OCI-LY3 (cell line): ENCODE measurements around the gene CLDN15.

Experiments
- H2AFZ ChIP-seq: fragments of 200-600, 300-600 bp; shearing (Covaris generic); 2 replicates; pipeline ENCODE4 v1.6.0; 2014; ENCODE audit warnings: antibody characterized with exemption, low read depth, low read length
- H3K27ac ChIP-seq: fragments of 200-600, 300-600 bp; sonication (generic); 2 replicates; pipeline ENCODE4 v1.5.1; 2014; ENCODE audit warnings: mild to moderate bottlenecking, low read length, moderate library complexity, mixed read lengths
- H3K27me3 ChIP-seq: fragments of 200-600, 300-600 bp; sonication (generic); 2 replicates; pipeline ENCODE4 v1.6.1; 2014; ENCODE audit warnings: low read depth, low read length, mixed read lengths
- H3K36me3 ChIP-seq: fragments of 200-600, 300-600 bp; sonication (generic); replicated peaks from 2 replicates; pipeline ENCODE3; 2014; ENCODE audit warnings: low read depth, low read length, mixed read lengths
- H3K4me1 ChIP-seq: fragments of 300-600, 200-600 bp; sonication (generic); 2 replicates; pipeline ENCODE4 v1.6.1; 2014; ENCODE audit warnings: low read length, mixed read lengths
- H3K4me2 ChIP-seq: fragments of 200-600, 300-600 bp; sonication (generic); 2 replicates; pipeline ENCODE4 v1.6.1; 2014; ENCODE audit warnings: low read length, mixed read lengths
- H3K4me3 ChIP-seq: fragments of 300-600, 200-600 bp; sonication (generic); 2 replicates; pipeline ENCODE4 v1.5.1; 2014; ENCODE audit warnings: antibody characterized with exemption, mild to moderate bottlenecking, low read length, moderate library complexity
- H3K79me2 ChIP-seq: fragments of 300-600, 200-600 bp; shearing (Covaris generic); 2 replicates; pipeline ENCODE4 v1.6.1; 2014; ENCODE audit warnings: mild to moderate bottlenecking, low read length, mixed read lengths
- H3K9ac ChIP-seq: fragments of 300-600, 200-600 bp; shearing (Covaris generic); 2 replicates; pipeline ENCODE4 v1.6.0; 2014; ENCODE audit warnings: mild to moderate bottlenecking, low read length, moderate library complexity
- H3K9me3 ChIP-seq: fragments of 200-600, 300-600 bp; shearing (Covaris generic); 2 replicates; pipeline ENCODE4 v1.6.1; 2014; ENCODE audit warnings: low read length, mixed read lengths; ENCODE audit not compliant: insufficient read depth
- H4K20me1 ChIP-seq: fragments of 200-600, 300-600 bp; sonication (generic); 2 replicates; pipeline ENCODE4 v1.6.1; 2016; ENCODE audit warnings: low read length, mixed read lengths; ENCODE audit not compliant: insufficient read depth
- EZH2phosphoT487 ChIP-seq: fragments of 200-600 bp; shearing (Covaris generic); IDR thresholded peaks from 2 replicates; pipeline ENCODE4 v1.6.1; 2018; ENCODE audit warnings: antibody characterized with exemption, mixed run types, low read depth
- TF ChIP-seq, protein P1 (sequence below): fragments of 200-600, 300-600 bp; sonication (generic); IDR thresholded peaks from 2 replicates; pipeline ENCODE4 v1.5.1; 2014; ENCODE audit warnings: antibody characterized with exemption, low read length, low read depth

CLDN15 gene

GRCh38 chr7:101197991-101198390, 39.6 kb downstream of the CLDN15 start:
- Histone ChIP-seq H3K27ac (no peak overlapping the region), H3K27me3 (no peaks in the 10 kb centered on the region), H3K36me3 (no peaks in the 10 kb centered on the region), H3K9ac (no peak overlapping the region), H3K79me2 (no peaks in the 10 kb centered on the region), H3K4me3 (no peak overlapping the region), H4K20me1 (no peaks in the 10 kb centered on the region), H3K4me2 (no peak overlapping the region), H3K4me1 (no peaks in the 10 kb centered on the region), H2AFZ (no peak overlapping the region), H3K9me3 (no peaks in the 10 kb centered on the region)
- no peak for TF ChIP-seq EZH2phosphoT487
- TF ChIP-seq, protein P1, sequence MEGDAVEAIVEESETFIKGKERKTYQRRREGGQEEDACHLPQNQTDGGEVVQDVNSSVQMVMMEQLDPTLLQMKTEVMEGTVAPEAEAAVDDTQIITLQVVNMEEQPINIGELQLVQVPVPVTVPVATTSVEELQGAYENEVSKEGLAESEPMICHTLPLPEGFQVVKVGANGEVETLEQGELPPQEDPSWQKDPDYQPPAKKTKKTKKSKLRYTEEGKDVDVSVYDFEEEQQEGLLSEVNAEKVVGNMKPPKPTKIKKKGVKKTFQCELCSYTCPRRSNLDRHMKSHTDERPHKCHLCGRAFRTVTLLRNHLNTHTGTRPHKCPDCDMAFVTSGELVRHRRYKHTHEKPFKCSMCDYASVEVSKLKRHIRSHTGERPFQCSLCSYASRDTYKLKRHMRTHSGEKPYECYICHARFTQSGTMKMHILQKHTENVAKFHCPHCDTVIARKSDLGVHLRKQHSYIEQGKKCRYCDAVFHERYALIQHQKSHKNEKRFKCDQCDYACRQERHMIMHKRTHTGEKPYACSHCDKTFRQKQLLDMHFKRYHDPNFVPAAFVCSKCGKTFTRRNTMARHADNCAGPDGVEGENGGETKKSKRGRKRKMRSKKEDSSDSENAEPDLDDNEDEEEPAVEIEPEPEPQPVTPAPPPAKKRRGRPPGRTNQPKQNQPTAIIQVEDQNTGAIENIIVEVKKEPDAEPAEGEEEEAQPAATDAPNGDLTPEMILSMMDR = no peak

DNA sequence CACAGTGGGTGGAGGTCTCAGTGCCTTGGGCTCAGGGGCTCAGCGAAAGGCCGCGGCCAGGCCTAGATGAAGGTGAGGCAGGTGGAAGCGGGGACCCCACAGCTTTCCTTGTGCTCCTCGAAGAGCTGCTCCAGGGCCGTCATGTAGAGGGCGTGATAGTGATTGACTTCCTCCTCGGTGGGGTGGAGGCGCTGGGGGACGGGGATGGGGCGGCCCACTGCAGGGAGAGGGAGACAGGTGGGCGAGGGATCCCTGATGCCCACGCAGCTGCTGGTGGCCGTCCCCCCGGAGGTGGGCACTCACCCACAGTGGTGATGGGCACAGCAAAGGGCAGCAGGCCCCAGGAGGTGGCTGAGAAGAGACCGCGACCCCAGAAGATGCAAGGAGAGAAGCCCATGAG, 41.7 kb downstream of the CLDN15 start:
- TF ChIP-seq, protein P1 = no peak
- no peak for TF ChIP-seq EZH2phosphoT487
- no peaks in the 10 kb centered on the region for H4K20me1 ChIP-seq
- no peaks in the 10 kb centered on the region for H3K79me2 ChIP-seq
- no peak overlapping the region for H3K27ac ChIP-seq
- H3K27me3 ChIP-seq = no peaks in the 10 kb centered on the region
- no peak overlapping the region for H2AFZ ChIP-seq
- no peak overlapping the region for H3K4me3 ChIP-seq
- no peaks in the 10 kb centered on the region for H3K36me3 ChIP-seq
- no peak overlapping the region for H3K4me2 ChIP-seq
- H3K9ac ChIP-seq = no peak overlapping the region
- H3K9me3 ChIP-seq = no peaks in the 10 kb centered on the region
- H3K4me1 ChIP-seq = peaks cover 4% of the 10 kb centered on the region; the same call in 1 of the 2 replicates

DNA sequence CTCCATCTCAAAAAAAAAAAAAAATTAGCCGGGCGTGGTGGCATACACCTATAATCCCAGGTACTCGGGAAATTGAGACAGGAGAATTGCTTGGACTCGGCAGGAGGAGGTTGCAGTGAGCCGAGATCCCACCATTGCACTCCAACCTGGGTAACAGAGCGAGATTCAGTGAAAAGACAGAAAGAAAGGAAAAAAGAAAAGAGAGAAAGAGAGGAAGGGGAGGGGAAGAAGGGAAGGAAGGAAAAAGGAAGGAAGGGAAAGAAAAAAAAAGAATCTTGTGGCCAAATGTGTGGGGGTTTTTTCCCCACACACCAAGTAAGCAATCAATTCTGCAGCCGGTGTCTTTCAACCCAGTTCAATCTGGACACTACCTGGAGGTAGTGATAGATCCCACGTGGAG, 48.5 kb downstream of the CLDN15 start:
- Histone ChIP-seq H3K79me2 (no peaks in the 10 kb centered on the region), H3K27me3 (no peaks in the 10 kb centered on the region), H3K27ac (no peak overlapping the region), H3K36me3 (no peaks in the 10 kb centered on the region), H2AFZ (no peak overlapping the region), H3K4me3 (no peak overlapping the region), H3K4me1 (peaks cover 10% of the 10 kb centered on the region), H3K9ac (no peak overlapping the region), H4K20me1 (no peaks in the 10 kb centered on the region), H3K4me2 (no peak overlapping the region), H3K9me3 (no peaks in the 10 kb centered on the region)
- TF ChIP-seq, protein P1 = no peak
- TF ChIP-seq EZH2phosphoT487 = no peak

DNA sequence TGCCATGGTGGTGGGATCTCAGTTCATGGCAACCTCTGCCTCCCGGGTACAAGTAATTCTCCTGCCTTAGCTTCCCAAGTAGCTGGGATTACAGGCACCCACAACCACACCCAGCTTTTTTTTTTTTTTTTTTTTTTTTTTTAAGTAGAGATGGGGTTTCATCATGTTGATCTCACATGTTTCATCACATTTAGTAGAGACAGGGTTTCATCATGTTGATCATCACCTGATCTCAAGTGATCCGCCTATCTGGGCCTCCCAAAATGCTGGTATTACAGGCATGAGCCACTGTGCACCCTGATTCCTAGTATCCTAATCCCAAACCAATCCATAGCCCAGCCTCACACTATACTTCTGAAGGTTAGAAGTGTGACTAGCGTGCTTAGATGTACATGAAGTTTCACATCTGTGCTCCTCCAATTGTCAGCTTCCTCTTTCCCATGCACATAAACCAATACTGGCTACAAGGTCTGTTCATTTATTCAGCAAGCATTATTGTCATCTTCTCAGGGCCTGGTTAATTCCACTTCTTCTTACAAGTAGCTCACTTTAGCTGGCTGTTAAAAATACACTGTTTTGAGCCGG, 50.7 kb downstream of the CLDN15 start:
- Histone ChIP-seq H4K20me1 (no peaks in the 10 kb centered on the region), H3K79me2 (no peaks in the 10 kb centered on the region), H3K9ac (no peak overlapping the region), H3K4me1 (peaks cover 12% of the 10 kb centered on the region), H3K4me2 (peak overlapping the region; percentile 44), H2AFZ (peak overlapping the region; percentile 74; the same call in 1 of the 2 replicates), H3K27ac (no peak overlapping the region), H3K27me3 (no peaks in the 10 kb centered on the region), H3K4me3 (no peak overlapping the region), H3K36me3 (no peaks in the 10 kb centered on the region), H3K9me3 (no peaks in the 10 kb centered on the region)
- TF ChIP-seq EZH2phosphoT487 = no peak
- TF ChIP-seq, protein P1 = no peak
